HEK293 (cell line): ENCODE measurements around the gene ANKRD36B.
"Not testable (repeated sequence)": the region's sequence is repeated elsewhere in the genome, so short reads cannot be mapped to it uniquely, and the experiment has no call there.

Experiments
- CTCF ChIA-PET: fragments of 350-600 bp; formaldehyde crosslinking; extraction: SDS; loops from one replicate; lab custom pipeline; 2021; ENCODE audit warnings: antibody characterized with exemption; lab: Yijun Ruan, JAX
- POLR2A ChIA-PET: fragments of 300-600 bp; formaldehyde crosslinking; extraction: SDS; loops from one replicate; lab custom pipeline; 2020; ENCODE audit warnings: antibody characterized with exemption, inconsistent platforms; lab: Yijun Ruan, JAX
- H3K27ac ChIP-seq: fragments of 200-500 bp; sonication (Bioruptor generic); 2 replicates; pipeline ENCODE4 v1.5.1; 2014; ENCODE audit warnings: low read depth, low read length, control low read depth, inconsistent platforms; ENCODE audit errors: extremely low read depth
- H3K36me3 ChIP-seq, 2 experiments: fragments of 200-500 bp in 1 of 2; sonication (Bioruptor generic) in 1 of 2; 1 replicate in 1 of 2; 2 replicates in 1 of 2; pipeline ENCODE4 v1.5.1; 2014 to 2017; ENCODE audit warnings: inconsistent platforms in 2 of 2, low read length in 2 of 2; ENCODE audit not compliant: control insufficient read depth in 2 of 2, insufficient read depth in 1 of 2
- H3K4me1 ChIP-seq: fragments of 200-500 bp; sonication (Bioruptor generic); 2 replicates; pipeline ENCODE4 v1.5.1; 2014; ENCODE audit warnings: mild to moderate bottlenecking, low read length, inconsistent platforms; ENCODE audit not compliant: control insufficient read depth, insufficient read depth
- H3K4me3 ChIP-seq: 2 replicates; pipeline ENCODE4 v1.5.1; 2011; ENCODE audit warnings: low read depth, mild to moderate bottlenecking, control low read depth, low read length, moderate library complexity
- H3K9me3 ChIP-seq: fragments of 200-500 bp; sonication (Bioruptor generic); 2 replicates; pipeline ENCODE4 v1.5.1; 2014; ENCODE audit warnings: low read depth, low read length, inconsistent platforms; ENCODE audit not compliant: control insufficient read depth, insufficient read depth
- IKZF3 ChIP-seq: fragments of 450-650 bp; IDR thresholded peaks from 2 replicates; pipeline ENCODE4 v1.5.0; 2018; ENCODE audit warnings: missing biosample characterization, mild to moderate bottlenecking, missing genetic modification characterization, moderate library complexity
- INSM2 ChIP-seq: fragments of 450-650 bp; formaldehyde crosslinking; IDR thresholded peaks from 2 replicates; pipeline ENCODE4 v1.5.1; 2016; ENCODE audit warnings: missing biosample characterization, missing genetic modification characterization
- ZNF184 ChIP-seq: fragments of 450-650 bp; IDR thresholded peaks from 2 replicates; pipeline ENCODE4 v1.5.1; 2018; ENCODE audit warnings: missing biosample characterization, mild to moderate bottlenecking, missing genetic modification characterization
- ZNF366 ChIP-seq: fragments of 450-650 bp; formaldehyde crosslinking; conservative IDR thresholded peaks from 2 replicates; pipeline ENCODE4 v1.5.1; 2016; ENCODE audit warnings: missing biosample characterization, missing genetic modification characterization
- ZNF391 ChIP-seq: fragments of 450-650 bp; formaldehyde crosslinking; IDR thresholded peaks from 2 replicates; pipeline ENCODE4 v1.5.1; 2016; ENCODE audit warnings: low read depth, missing biosample characterization, missing genetic modification characterization, borderline replicate concordance
- ZNF510 ChIP-seq: fragments of 450-650 bp; formaldehyde crosslinking; IDR thresholded peaks from 2 replicates; pipeline ENCODE4 v1.5.1; 2018; ENCODE audit warnings: mild to moderate bottlenecking, missing genetic modification characterization, missing biosample characterization; ENCODE audit not compliant: insufficient replicate concordance
- ZNF548 ChIP-seq: fragments of 450-650 bp; formaldehyde crosslinking; IDR thresholded peaks from 2 replicates; pipeline ENCODE4 v1.5.1; 2016; ENCODE audit warnings: missing biosample characterization, missing genetic modification characterization
- ZNF629 ChIP-seq: fragments of 450-650 bp; formaldehyde crosslinking; IDR thresholded peaks from 2 replicates; pipeline ENCODE4 v1.5.1; 2017; ENCODE audit warnings: missing biosample characterization, missing genetic modification characterization
- ZNF645 ChIP-seq: fragments of 450-650 bp; formaldehyde crosslinking; IDR thresholded peaks from 2 replicates; pipeline ENCODE4; 2016; ENCODE audit warnings: missing biosample characterization, missing genetic modification characterization
- ZNF747 ChIP-seq: fragments of 450-650 bp; formaldehyde crosslinking; IDR thresholded peaks from 2 replicates; pipeline ENCODE4 v1.5.1; 2016; ENCODE audit warnings: missing biosample characterization, missing genetic modification characterization

Gene ANKRD36B

GRCh38 chr2:97546711-97547110, 43.0 kb downstream of the ANKRD36B start:
- TF ChIP-seq ZNF548 (no peak), ZNF645 (tag by site-specific recombination) (no peak), INSM2 (tag by site-specific recombination) (no peak), ZNF510 (tag by site-specific recombination) (no peak), ZNF747 (tag by site-specific recombination) (no peak), ZNF629 (no peak), ZNF391 (tag by site-specific recombination) (no peak), IKZF3 (tag by site-specific recombination) (no peak), ZNF366 (tag by site-specific recombination) (no peak), ZNF184 (no peak)
- Histone ChIP-seq H3K36me3 (peaks cover 0 to 23% of the 10 kb centered on the region in 2 experiments; a peak in 1 of 3 replicates), H3K4me3 (no peak overlapping the region), H3K27ac (no peak overlapping the region), H3K9me3 (no peaks in the 10 kb centered on the region), H3K4me1 (no peaks in the 10 kb centered on the region)
- CTCF ChIA-PET, result no interaction called here
- POLR2A ChIA-PET, result no interaction called here

GRCh38 chr2:97544911-97545310, 44.8 kb downstream of the ANKRD36B start:
- CTCF ChIA-PET, H3K27ac ChIP-seq, H3K4me1 ChIP-seq, H3K9me3 ChIP-seq, H3K4me3 ChIP-seq, POLR2A ChIA-PET: not testable (repeated sequence)
- peaks cover 0 to 16% of the 10 kb centered on the region in 2 experiments; a peak in 1 of 3 replicates for H3K36me3 ChIP-seq

GRCh38 chr2:97525904-97526303, 63.8 kb downstream of the ANKRD36B start:
- H3K4me3 ChIP-seq, H3K4me1 ChIP-seq, H3K9me3 ChIP-seq, H3K27ac ChIP-seq, H3K36me3 ChIP-seq, POLR2A ChIA-PET, CTCF ChIA-PET: not testable (repeated sequence)

- CTCF ChIA-PET, H3K9me3 ChIP-seq, H3K27ac ChIP-seq, H3K4me1 ChIP-seq, POLR2A ChIA-PET, H3K4me3 ChIP-seq, H3K36me3 ChIP-seq: not testable (repeated sequence)
Observed at GRCh38 chr2:97523816-97524215, 65.9 kb downstream of the ANKRD36B start.

- POLR2A ChIA-PET, CTCF ChIA-PET: not testable (repeated sequence)
Observed at GRCh38 chr2:97522916-97523555, 66.6 kb downstream of the ANKRD36B start.

GRCh38 chr2:97495651-97496050, 94.0 kb downstream of the ANKRD36B start:
- H3K4me3 ChIP-seq, POLR2A ChIA-PET, H3K9me3 ChIP-seq, H3K4me1 ChIP-seq, CTCF ChIA-PET, H3K36me3 ChIP-seq, H3K27ac ChIP-seq: not testable (repeated sequence)

More at GRCh38 chr2:97522916-97523555, 66.6 kb downstream of the ANKRD36B start:
- not testable (repeated sequence) for H3K4me3 ChIP-seq, H3K4me1 ChIP-seq, H3K36me3 ChIP-seq, H3K9me3 ChIP-seq, H3K27ac ChIP-seq

- H3K27ac ChIP-seq, H3K36me3 ChIP-seq, H3K4me1 ChIP-seq, CTCF ChIA-PET, POLR2A ChIA-PET, H3K9me3 ChIP-seq, H3K4me3 ChIP-seq: not testable (repeated sequence)
Observed at GRCh38 chr2:97490141-97490540, 99.5 kb downstream of the ANKRD36B start.
